ENCODE results near the gene FEM1A.

DNA sequence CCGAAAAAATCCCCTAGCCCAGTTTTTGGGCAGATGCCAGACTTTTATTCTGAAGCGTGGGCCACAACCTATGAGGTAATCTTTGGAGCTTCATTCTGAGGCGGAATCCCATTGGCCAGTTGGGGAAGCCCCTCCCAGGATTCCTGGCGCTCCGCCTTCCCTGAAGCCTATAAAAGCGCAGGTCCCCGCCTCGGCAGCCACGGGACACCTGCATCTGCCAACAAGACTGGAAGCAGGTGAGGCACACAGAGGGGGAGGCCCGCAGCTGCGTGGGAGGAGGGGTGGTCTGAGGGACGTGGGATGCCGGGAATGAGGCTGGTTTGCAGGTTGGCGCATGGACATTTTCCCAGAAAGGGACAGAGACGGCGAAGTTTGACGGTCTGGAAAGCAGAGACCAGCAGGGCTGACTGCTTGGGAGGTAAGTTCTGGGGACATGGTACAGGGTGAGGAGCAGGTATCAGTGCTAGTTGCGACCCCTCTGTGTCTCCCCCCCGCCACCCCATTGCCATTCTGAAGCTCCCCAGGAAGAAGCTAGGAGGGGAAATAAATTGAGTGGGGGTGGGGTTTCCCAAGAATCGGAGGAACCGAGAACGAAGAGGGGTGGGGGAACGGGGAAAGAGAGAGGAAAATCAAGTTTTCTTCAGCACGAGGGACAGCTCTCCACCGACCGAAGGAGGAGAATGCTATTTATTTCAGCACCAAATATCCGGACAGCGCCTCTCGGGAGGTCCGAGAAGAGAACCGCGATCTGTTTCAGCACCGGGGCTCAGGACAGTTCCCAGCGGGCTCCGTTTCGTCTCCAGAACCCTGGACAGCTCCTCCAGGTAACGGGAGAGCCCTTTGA lies 22.4 kb upstream of the FEM1A start:
- TF ChIP-seq EZH2 (IDR thresholded peaks at IDR 0.05; ENCODE audit: borderline replicate concordance, low read depth, low read length, severe bottlenecking) (no peak), POLR2AphosphoS5 (IDR thresholded peaks at IDR 0.05; ENCODE audit: insufficient read depth, low read depth, low read length) (peak; percentile 78), POLR2A (IDR thresholded peaks at IDR 0.05; ENCODE audit: low read depth, low read length) (no peak), GATA2 (IDR thresholded peaks at IDR 0.05; ENCODE audit: insufficient read depth, insufficient read length, low read depth, low read length) (no peak), MYC (IDR thresholded peaks at IDR 0.05; ENCODE audit: low read depth, low read length) (no peak), FOS (IDR thresholded peaks at IDR 0.05; ENCODE audit: borderline replicate concordance, insufficient read depth, low read length) (no peak), JUN (IDR thresholded peaks at IDR 0.05; ENCODE audit: borderline replicate concordance, insufficient read depth, insufficient read length, low read depth) (no peak)
- TF ChIP-seq, protein P1, sequence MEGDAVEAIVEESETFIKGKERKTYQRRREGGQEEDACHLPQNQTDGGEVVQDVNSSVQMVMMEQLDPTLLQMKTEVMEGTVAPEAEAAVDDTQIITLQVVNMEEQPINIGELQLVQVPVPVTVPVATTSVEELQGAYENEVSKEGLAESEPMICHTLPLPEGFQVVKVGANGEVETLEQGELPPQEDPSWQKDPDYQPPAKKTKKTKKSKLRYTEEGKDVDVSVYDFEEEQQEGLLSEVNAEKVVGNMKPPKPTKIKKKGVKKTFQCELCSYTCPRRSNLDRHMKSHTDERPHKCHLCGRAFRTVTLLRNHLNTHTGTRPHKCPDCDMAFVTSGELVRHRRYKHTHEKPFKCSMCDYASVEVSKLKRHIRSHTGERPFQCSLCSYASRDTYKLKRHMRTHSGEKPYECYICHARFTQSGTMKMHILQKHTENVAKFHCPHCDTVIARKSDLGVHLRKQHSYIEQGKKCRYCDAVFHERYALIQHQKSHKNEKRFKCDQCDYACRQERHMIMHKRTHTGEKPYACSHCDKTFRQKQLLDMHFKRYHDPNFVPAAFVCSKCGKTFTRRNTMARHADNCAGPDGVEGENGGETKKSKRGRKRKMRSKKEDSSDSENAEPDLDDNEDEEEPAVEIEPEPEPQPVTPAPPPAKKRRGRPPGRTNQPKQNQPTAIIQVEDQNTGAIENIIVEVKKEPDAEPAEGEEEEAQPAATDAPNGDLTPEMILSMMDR (IDR thresholded peaks at IDR 0.05; ENCODE audit: extremely low read depth in 1 of 2, insufficient read depth in 1 of 2, low read depth in 1 of 2, low read length in 2 of 2) = no peak
- TF ChIP-seq, protein P2, sequence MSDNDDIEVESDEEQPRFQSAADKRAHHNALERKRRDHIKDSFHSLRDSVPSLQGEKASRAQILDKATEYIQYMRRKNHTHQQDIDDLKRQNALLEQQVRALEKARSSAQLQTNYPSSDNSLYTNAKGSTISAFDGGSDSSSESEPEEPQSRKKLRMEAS (IDR thresholded peaks at IDR 0.05; ENCODE audit: insufficient read depth, insufficient read length) = peak; percentile 45

Data from endothelial cell of umbilical vein (primary cell).